Amniotic stem cell (primary cell): Measurements from ENCODE around the gene KCTD3.

ENCODE experiments used
- DNase-seq: peaks from one replicate; lab custom pipeline; 2025; lab: John Stamatoyannopoulos, UW

Gene KCTD3

GRCh38 chr1:215556996-215557395 lies 10.1 kb upstream of the KCTD3 start:
- DNase-seq: no peak

DNA sequence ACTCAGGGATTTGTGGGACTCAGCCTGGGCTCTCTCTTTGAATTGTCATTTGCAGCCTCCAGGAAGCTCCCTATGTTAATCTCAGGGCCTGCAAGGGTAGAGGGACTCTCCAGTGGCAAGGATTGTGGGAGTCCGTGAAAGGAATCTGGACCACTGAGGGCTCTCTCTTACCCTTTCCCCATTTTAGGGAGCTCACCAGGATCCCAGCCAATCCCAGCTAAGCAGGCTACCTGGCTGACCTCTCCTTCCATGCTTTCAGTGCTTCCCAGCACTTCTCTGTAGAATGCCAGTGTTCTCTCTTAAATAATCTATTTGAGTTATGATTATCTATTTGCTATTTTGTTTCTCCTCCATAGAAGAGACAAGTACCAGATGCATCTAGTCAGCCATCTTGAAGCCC lies 9.6 kb upstream of the KCTD3 start:
- no peak for DNase-seq

DNA sequence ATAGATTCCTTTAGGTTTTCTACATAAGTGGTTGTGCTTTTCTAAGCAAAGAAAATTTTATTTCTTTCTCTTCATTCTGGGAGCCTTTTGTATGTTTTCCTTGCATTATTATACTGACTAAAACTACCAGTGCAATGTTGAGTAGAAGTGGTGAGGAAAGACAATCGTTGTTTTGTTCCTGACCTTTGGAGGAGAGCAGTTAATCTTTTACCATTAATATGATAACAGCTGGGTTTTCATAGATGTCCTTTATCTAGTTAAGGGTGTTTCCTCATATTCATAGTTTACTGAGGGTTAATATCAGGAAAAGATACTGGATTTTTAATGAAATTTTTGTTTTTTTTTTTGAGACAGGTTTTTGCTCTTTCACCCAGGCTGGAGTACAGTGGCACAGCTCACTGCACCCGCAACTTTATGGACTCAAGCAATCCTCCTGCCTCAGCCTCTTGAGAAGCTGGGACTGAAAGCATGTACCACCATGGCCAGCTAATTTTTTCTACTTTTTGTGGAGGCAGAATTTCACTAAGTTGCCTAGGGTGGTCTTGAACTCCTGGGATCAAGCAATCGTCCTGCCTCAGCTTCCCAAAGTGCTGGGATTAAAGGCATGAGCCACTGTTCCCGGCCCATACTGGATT lies 9.0 kb upstream of the KCTD3 start:
- no peak for DNase-seq

GRCh38 chr1:215567491-215568298 lies 591 bp downstream of the KCTD3 start:
- peak; percentile 15 for DNase-seq

- DNase-seq: peak; percentile 11
Observed at GRCh38 chr1:215568299-215568692, 1.2 kb downstream of the KCTD3 start.

- no peak for DNase-seq
Observed at GRCh38 chr1:215569986-215570824, 3.1 kb downstream of the KCTD3 start.

DNA sequence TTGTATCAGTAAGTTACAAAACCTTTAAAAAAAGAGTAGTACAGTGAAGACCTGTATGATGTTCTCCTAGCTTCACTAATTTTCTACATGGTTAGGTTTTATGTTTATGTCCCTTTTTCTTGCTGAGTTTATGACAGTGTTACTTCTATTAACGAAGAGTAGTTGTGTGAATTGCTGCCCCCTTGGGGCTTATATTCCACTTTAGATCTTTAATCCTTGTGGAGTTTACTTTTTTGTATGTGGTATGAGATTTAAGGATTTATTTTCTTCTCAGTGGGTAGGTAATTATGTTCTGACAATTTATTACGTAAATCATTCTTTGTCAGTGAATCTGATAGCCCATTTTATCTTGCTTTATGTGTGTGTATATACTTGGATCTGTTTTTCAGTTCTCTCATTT lies 14.8 kb downstream of the KCTD3 start:
- no peak for DNase-seq

DNA sequence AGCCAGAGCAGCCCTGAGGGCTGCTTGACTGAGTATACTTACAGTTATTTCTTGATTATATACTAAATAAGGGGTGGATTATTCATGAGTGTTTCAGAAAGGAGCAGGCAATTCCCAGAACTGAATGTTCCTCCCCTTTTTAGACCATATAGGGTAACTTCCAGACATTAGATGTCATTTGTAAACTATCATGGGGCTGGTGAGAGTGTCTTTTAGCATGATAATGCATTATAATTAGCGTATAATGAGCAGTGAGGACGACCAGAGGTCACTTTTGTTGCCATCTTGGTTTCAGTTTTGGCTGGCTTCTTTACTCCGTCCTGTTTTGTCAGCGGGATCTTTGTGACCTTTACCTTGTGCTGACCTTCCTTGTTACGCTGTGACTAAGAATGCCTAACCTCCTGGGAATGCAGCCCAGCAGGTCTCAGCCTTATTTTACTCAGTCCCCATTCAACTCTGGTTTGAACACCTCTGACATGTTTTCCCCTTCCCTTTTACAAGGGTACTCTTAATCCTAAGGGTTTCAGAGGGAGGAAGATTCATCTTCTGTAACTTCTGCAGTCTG lies 16.2 kb downstream of the KCTD3 start:
- DNase-seq: no peak

GRCh38 chr1:215584389-215584788 lies 17.3 kb downstream of the KCTD3 start:
- no peak for DNase-seq

DNA sequence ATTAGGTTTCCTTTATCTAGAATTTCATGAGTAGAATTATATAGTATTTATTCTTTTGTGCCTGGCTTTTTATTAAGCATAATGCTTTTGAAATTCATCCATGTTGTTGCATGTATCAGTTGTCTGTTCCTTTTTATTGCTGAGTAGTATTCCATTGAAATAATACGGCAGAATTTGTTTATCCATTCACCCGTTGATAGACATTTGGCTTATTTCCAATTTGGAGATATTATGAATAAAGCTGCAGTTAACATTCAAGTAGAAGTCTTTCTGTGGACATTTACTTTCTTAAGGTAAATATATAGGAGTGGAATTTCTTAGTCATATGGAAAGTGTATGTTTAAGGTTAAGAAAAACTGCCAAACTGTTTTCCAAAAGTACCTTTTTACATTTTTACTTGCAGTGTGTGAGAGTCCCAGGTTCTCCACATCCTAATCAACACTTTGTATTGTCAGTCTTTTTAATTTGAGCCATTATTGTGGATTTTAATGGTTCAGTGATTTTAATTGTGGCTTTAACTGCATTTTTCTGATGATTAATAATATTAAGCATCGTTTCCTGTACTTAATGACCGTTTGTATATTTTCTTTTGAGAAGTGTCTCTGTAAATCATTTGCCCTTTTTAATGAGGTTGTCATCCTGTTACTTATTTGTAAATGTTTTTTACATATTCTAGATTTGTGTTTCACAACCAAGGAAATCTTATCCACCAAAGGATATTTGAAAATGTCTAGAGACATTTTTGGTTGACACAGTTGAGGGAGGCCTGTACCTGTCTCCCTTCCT lies 22.7 kb downstream of the KCTD3 start:
- DNase-seq: no peak

DNA sequence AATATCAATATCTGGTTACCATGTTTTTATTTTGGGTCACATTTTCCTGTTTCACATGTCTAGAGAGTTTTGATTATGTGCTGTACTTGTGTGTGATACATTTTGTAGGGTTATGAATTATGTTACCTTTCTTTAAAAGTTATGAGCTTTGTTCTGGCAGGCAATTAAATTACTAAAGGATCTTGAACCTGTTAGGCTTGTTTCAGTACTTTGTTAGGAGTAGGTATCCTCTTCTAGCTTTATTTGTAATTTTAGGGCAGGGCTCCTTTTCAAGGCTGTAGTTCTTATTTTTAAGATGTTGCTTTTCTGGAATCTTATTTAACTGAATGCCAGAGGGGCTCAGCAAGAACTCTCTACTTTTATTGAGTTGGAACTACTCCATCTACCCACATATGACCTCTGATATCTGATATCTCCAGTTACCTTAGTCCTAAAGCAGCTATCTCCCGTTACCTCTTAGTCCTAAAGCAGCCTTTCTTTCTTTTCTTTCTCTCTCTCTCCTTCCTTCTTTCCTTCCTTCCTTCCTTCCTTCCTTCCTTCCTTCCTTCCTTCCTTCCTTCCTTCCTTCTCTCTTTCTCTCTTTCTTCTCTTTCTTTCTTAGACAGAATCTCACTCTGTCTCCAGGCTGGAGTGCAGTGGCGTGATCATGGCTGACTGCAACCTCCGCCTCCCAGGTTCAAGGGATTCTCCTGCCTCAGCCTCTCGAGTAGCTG lies 23.8 kb downstream of the KCTD3 start:
- DNase-seq: no peak

DNA sequence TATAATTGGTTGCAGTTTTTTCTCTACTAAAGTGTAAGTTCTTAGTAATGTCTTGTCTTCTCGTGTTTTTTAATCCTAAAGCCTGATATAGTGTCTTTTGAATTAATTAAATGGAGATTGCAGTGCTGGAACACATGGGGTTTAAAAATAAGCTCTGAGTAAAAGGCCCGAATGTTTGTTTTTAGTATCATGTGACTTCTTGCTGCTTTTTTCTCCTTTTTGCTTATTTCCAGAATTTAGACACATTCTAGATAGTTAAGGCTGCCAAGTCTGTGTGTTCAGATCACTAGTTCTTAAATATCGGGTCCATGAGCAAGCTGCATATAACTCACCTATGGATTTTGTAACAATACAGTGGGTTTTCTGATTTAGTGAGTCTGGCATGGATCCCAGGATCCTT lies 27.5 kb downstream of the KCTD3 start:
- DNase-seq: no peak

DNA sequence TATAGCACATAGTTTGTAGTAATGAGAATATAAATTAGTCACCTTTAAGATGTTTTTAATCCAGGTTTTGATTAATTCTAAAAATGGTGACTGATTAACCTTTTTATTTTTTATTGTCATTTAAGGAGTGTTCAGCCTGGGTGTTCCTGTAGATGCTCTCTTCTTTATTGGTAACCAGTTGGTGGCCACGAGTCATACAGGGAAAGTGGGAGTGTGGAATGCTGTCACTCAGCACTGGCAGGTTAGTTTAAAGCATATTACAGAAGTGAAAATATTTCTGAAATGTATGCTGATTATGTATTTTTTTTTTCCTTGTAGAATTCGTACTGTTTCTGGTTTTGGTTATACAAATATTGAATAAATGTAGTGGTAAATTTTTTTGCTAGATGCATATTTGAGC lies 28.1 kb downstream of the KCTD3 start:
- DNase-seq: no peak

- no peak for DNase-seq
Observed at GRCh38 chr1:215597961-215598360, 30.9 kb downstream of the KCTD3 start.

- DNase-seq: no peak
Observed at GRCh38 chr1:215599418-215600074, 32.4 kb downstream of the KCTD3 start.

DNA sequence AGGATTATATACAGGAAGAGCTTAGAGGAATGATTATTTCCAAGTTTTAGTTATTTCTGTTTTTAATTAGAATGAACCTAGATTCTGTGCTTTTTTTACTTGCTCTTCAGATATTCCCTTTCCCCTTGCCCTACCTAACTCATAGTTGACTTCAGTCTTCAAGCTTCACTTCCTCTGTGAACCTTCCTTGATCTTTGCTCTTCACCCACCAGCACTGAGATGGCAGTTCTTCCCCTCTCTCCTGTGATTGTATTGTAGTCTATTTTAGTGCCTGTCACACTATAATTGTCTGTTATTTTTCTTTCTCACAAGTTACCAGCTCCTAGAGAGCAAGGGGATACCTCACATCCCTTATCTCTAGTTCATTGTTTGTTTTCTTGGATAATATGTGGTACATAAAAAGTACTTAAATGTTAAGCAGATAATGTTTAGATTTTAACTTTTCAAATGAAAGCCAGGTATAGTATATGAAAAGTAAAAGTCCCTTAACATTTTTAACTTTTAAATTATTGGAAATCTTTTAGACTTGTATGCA lies 33.2 kb downstream of the KCTD3 start:
- DNase-seq: no peak

DNA sequence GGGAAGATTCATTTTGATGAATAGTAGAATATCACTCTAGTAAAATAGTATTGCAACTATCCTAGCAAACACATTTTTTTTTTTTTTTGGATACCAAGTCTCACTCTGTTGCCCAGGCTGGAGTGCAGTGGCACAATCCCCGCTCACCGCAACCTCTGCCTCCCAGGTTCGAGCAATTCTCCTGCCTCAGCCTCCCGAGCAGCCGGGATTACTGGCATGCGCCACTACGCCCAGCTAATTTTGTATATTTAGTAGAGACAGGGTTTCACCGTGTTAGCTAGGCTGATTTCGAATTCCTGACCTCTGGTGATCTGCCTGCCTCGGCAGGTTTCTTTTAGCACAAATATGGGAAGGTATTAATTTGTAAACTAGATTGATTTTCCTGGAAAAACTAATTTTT lies 33.8 kb downstream of the KCTD3 start:
- DNase-seq: no peak

DNA sequence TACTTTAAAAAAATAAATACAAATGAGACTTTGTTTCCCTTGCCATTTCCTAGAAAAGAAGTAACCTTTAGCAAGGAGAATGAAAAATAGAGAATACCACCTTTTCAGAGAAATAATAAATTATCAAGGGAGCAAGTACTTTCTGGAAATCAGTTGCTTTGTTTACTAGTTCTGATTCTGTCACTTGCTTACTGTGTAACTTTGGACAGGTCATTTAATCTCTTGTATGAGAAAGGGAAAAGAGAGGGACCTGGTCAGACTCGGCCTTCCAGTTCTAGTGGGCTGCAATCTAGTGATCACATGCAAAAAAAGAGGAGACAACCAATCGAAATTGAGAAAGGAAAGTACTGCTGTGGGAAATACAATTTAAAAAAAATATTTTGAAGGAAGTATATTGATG lies 34.2 kb downstream of the KCTD3 start:
- DNase-seq: no peak

DNA sequence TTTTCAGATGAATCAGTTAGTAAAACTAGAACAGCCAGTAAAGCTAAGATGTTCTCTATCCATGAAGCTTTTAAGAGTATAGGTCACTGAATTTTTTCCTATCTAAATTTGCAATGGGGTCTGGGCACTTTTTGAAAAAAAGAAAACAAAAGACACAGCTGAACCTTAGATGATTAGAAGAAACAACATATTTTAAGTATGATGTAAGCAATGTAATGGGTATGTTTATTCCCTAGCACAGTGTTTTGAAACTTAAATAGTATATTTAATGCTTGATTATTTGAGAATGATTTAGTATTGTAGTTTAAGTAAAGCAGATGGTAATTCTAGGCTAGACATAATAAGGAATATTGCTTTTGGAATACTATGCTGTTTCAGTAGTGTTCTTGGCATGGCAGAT lies 36.2 kb downstream of the KCTD3 start:
- no peak for DNase-seq

DNA sequence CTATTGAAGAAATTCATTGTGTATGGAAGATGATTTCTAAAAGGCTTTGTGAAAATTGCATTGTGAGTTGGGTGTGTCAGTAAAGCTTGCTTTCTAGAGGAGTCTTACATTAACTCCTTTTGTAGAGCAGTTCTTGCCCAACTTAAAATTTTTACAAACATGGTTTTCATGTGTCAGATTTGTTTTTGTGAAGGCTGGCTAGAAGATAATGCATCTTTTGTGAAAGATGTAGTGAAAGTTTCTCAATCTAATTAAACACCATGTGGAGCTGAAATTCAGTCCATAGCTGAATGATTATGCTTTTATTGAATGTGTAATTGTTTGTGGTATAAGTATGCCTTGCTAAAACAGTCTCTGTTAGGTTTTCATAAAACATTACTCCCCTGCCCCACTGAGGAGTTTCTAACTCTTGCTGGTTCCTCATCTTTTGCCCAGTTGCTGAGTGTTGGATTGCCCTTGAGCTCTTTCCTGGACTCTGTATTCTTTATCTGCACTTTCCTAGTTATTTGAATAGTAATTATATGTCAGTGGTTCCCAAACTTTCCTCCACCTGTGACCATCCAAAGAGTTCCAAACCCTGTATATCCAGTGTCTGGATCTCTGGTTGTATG lies 38.0 kb downstream of the KCTD3 start:
- no peak for DNase-seq
